ENCODE results near the gene MAB21L4.

MAB21L4 gene

GRCh38 chr2:240895656-240896388 is at the start of gene MAB21L4:
MAB21L4 (minus strand) TSS chr2:240896156; CDS start chr2:240895997, 159 bp downstream.
- peak; percentile 88 for DNase-seq (ENCODE audit: low spot score)

GRCh38 chr2:240936106-240936505 is 40.1 kb upstream of the MAB21L4 start:
- no peak for DNase-seq (ENCODE audit: low spot score)

- DNase-seq (ENCODE audit: low spot score), result no peak
Measured at GRCh38 chr2:240935103-240935876, 39.3 kb upstream of the MAB21L4 start.

GRCh38 chr2:240934701-240935102 is 38.7 kb upstream of the MAB21L4 start:
- no peak for DNase-seq (ENCODE audit: low spot score)

- DNase-seq (ENCODE audit: low spot score), result no peak
Measured at GRCh38 chr2:240933966-240934700, 38.2 kb upstream of the MAB21L4 start.

- no peak for DNase-seq (ENCODE audit: low spot score)
Measured at GRCh38 chr2:240933048-240933965, 37.4 kb upstream of the MAB21L4 start.

GRCh38 chr2:240932724-240933047 is 36.7 kb upstream of the MAB21L4 start:
- no peak for DNase-seq (ENCODE audit: low spot score)

GRCh38 chr2:240932001-240932723 is 36.2 kb upstream of the MAB21L4 start:
- DNase-seq (ENCODE audit: low spot score), result no peak

GRCh38 chr2:240931319-240931949 is 35.5 kb upstream of the MAB21L4 start:
- no peak for DNase-seq (ENCODE audit: low spot score)

GRCh38 chr2:240930631-240931318 is 34.8 kb upstream of the MAB21L4 start:
- DNase-seq (ENCODE audit: low spot score), result no peak

GRCh38 chr2:240930096-240930630 is 34.2 kb upstream of the MAB21L4 start:
- no peak for DNase-seq (ENCODE audit: low spot score)

GRCh38 chr2:240929364-240930095 is 33.6 kb upstream of the MAB21L4 start:
- DNase-seq (ENCODE audit: low spot score), result no peak

- DNase-seq (ENCODE audit: low spot score), result no peak
Measured at GRCh38 chr2:240928476-240929363, 32.8 kb upstream of the MAB21L4 start.

- DNase-seq (ENCODE audit: low spot score), result no peak
Measured at GRCh38 chr2:240927390-240927781, 31.4 kb upstream of the MAB21L4 start.

GRCh38 chr2:240926516-240927389 is 30.8 kb upstream of the MAB21L4 start:
- DNase-seq (ENCODE audit: low spot score), result no peak

- no peak for DNase-seq (ENCODE audit: low spot score)
Measured at GRCh38 chr2:240925568-240926515, 29.9 kb upstream of the MAB21L4 start.
